GM12864 (cell line): ENCODE measurements around the gene FOXO3.

Experiments used
- DNase-seq: peaks from one replicate; pipeline ENCODE4 v3.0.0-alpha.2; 2011; ENCODE audit warnings: low read depth
- H3K4me3 ChIP-seq: 2 replicates; pipeline ENCODE4 v1.5.1; 2011; ENCODE audit warnings: mild to moderate bottlenecking, low read depth, low read length, control low read depth
- TF ChIP-seq, protein P1 (sequence below): IDR thresholded peaks from 2 replicates; pipeline ENCODE4 v1.5.1; 2011; ENCODE audit warnings: low read depth, mild to moderate bottlenecking, moderate library complexity, low read length, control low read depth, inconsistent platforms; ENCODE audit errors: missing control alignments

FOXO3 gene

DNA sequence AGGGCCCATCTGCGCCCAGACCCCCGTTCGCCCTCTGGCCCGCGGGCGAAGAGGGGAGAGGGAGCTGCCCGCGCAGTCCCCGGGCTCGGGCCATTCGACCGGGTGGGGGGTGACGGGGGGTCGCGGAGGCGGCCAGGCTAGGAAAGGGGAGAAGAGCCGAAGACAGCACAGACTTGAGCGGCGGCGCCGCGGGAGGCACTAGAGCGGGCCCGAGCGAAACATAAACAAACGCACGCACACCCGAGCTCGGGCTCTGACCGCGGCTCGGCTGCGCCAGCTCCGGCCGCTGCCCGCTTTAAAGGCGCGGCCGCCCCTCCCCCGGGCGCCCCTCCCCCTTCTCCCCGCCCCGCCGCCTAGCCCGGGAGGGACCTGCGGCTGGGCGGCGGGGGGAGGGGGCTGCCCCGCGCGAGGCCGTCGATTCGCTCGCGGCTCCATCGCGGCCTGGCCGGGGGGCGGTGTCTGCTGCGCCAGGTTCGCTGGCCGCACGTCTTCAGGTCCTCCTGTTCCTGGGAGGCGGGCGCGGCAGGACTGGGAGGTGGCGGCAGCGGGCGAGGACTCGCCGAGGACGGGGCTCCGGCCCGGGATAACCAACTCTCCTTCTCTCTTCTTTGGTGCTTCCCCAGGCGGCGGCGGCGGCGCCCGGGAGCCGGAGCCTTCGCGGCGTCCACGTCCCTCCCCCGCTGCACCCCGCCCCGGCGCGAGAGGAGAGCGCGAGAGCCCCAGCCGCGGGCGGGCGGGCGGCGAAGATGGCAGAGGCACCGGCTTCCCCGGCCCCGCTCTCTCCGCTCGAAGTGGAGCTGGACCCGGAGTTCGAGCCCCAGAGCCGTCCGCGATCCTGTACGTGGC lies at the start of gene FOXO3:
FOXO3 (plus strand) TSS at position 455 of the 846 bp plus-strand sequence; CDS start at position 747, 292 bp downstream.
- no peak for DNase-seq
- TF ChIP-seq, protein P1, sequence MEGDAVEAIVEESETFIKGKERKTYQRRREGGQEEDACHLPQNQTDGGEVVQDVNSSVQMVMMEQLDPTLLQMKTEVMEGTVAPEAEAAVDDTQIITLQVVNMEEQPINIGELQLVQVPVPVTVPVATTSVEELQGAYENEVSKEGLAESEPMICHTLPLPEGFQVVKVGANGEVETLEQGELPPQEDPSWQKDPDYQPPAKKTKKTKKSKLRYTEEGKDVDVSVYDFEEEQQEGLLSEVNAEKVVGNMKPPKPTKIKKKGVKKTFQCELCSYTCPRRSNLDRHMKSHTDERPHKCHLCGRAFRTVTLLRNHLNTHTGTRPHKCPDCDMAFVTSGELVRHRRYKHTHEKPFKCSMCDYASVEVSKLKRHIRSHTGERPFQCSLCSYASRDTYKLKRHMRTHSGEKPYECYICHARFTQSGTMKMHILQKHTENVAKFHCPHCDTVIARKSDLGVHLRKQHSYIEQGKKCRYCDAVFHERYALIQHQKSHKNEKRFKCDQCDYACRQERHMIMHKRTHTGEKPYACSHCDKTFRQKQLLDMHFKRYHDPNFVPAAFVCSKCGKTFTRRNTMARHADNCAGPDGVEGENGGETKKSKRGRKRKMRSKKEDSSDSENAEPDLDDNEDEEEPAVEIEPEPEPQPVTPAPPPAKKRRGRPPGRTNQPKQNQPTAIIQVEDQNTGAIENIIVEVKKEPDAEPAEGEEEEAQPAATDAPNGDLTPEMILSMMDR: no peak
- H3K4me3 ChIP-seq: peak within 1 kb of the TSS; percentile 76

DNA sequence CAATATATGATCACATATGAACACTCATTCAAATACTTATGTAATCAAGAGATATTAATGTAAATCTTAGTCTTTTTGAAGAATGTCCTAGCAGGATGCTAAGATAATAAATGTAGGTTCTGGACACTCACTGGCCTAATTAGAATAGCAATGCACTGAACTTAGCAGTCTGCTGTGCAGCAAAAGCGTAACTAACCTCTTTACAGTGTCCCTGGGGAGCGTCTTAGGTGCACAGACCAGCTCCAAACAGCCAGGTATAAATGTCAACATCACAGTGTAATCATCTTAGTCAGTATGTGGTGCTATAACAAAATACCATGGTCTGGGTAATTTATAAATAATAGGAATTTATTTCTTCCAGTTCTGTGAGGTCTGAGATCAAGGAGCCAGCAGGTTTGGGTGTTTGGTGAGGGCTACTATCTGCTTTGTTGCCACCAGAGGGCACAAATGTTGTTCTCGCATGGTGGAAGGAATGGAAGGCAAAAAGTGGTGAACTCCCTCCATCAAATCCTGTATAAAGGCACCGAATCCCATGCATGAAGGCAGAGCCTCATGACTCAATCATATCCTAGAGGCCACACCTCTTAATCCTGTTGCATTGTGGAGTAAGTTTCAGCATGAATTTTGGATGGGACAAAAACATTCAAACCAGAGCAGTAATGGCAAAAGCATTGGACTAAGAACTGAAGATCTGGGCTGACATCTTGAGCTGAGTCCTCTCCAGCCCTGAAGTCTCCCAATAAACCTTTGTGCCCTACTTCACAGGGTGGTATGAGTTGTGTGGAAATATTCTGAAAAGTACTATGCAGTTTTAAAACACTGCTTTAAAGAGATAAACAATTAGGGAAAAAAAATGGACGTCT lies 41.8 kb upstream of the FOXO3 start:
- DNase-seq: no peak
- no peak overlapping the region for H3K4me3 ChIP-seq
- TF ChIP-seq, protein P1: peak; percentile 63

DNA sequence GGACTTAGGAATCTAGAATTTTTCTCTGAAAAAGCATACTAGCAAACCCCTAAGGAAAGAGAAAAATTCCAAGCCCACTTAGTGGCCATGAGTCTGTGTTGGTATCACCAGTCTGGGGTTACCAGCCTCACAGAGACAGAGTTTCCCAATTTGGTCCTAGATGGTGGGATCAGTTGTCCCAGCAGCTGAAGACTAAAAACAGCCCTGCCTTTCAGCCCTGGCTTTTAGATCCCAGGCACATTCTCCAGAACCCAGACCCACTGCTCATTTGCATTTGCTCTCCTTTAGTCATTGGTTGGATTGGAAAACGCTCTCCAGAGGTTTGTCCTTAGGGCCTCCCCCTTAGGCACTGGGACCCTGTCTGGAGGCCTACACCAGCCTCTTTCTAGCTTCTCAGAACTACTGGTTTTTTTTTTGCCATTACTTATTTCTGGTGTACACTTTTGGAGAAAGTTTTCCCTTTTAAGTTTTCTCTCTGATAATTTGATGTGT lies 39.1 kb upstream of the FOXO3 start:
- TF ChIP-seq, protein P1: no peak
- H3K4me3 ChIP-seq: no peak overlapping the region
- DNase-seq: no peak

DNA sequence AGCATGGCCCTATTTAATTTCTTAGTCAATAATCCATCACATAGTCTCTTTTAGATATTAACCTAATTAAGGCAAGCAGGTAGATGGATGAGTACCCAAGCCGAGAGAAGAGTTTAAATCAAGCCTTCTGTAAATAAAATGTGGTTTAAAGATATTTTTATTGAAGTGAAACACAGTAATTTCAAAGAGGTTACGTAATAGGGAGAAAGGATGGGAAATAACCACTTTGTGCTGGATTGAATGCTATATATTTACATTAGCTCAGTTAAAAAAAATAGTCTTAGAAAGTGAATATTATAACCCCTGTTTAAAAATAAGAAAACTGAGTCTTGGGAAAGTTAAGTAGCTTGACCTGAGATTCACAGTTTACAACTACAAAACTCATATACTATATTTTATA lies 37.0 kb upstream of the FOXO3 start:
- no peak for DNase-seq
- H3K4me3 ChIP-seq: no peak overlapping the region
- TF ChIP-seq, protein P1: no peak

DNA sequence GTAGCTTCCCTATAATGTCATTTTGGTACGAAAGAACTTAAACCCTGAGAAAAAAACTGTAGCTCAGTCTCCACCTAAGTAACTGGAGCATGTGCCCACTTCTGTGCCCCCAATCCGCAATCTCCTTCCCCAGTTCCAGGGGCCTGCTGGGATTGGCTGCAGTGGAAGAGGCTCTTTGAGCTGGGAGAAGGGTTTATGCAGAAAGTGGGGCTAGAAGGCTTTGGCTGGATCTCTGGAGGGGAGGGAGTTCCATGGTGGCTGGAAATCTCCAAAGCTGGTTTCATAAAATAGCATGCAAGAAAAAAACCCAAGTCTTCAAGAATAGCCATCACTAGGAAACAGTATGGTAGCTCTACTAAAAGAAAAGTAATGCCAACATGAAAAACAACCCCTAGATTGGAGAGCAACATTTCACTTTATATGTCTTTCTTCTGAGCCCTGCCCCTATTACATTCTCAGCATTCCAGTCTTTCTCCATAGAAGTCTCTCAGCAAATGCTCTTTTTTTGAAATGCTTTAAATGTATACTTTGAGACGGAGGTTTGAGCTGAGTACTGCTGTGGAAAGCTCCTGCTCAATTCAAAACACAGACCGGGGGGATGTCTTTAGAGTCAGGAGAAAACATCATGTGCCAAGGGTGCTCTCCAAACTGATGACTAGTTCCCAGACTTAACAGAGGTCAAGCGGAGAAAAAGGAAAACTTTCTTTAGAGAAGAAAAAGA lies 36.0 kb upstream of the FOXO3 start:
- no peak overlapping the region for H3K4me3 ChIP-seq
- no peak for DNase-seq
- TF ChIP-seq, protein P1: no peak

DNA sequence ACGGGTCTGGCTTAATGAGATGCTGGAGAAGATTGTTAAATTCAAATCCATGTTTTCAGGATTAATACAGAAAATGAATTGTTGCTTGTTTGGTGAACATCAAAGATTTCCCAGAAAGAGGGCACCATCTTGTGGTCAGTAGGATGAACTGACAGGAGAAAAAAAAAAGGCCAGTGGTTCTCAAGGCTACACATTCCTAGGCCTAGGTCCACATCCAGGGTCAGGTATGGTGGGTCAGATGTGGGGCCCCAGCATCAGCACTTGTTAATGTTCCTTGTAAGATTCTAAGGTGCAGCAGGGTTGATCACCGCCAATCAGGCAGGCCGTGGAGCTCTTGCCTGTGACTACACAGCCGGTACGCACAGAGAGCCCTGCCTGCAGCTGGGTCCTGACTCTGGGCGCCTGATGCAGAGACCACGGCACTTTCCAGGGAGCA lies 34.0 kb upstream of the FOXO3 start:
- H3K4me3 ChIP-seq: no peak overlapping the region
- TF ChIP-seq, protein P1: peak; percentile 71
- DNase-seq: no peak
